Measurements from ENCODE around the gene VRK2. TPM values are rescaled to one million over a fixed set of nuclear protein-coding genes. Genes with fewer than 3 reads are reported as not detected.

VRK2 gene
- total and polyA plus RNA-seq, 8 donors, result 4.7 to 18.1 (median 13.3) TPM

GRCh38 chr2:58133395-58133794 is 86.8 kb downstream of the VRK2 start:
- Histone ChIP-seq H3K27me3 (no peaks in the 10 kb centered on the region), H3K4me1 (peaks cover 0 to 13% (median 3%) of the 10 kb centered on the region in 3 donors), H3K27ac (no peak overlapping the region), H3K9me3 (no peaks in the 10 kb centered on the region), H3K36me3 (no peaks in the 10 kb centered on the region), H3K4me3 (no peak overlapping the region)
- FAIRE-seq, result no peak
- no peak for ATAC-seq
- no peak for DNase-seq
- intact Hi-C loops (cut with DNase I), result no loop called here
- no peak for TF ChIP-seq CTCF (IDR thresholded peaks at IDR 0.05)

GRCh38 chr2:58135861-58136260 is 89.3 kb downstream of the VRK2 start:
- intact Hi-C loops (cut with DNase I), result no loop called here
- Histone ChIP-seq H3K4me3 (no peak overlapping the region), H3K27me3 (no peaks in the 10 kb centered on the region), H3K36me3 (no peaks in the 10 kb centered on the region), H3K9me3 (no peaks in the 10 kb centered on the region), H3K27ac (no peak overlapping the region), H3K4me1 (peaks cover 0 to 11% (median 3%) of the 10 kb centered on the region in 3 donors)
- no peak for DNase-seq
- WGBS, 2 donors, result 73% methylated on average over 2 of the region's 2 CpGs
- no peak for ATAC-seq
- no peak for FAIRE-seq
- no peak for TF ChIP-seq CTCF (IDR thresholded peaks at IDR 0.05)

- no peak for TF ChIP-seq CTCF (IDR thresholded peaks at IDR 0.05)
- no peak for DNase-seq
- no peak for FAIRE-seq
- H3K4me1 ChIP-seq, result peaks cover 0 to 4% (median 0%) of the 10 kb centered on the region in 3 donors
- H3K27ac ChIP-seq, result no peak overlapping the region
- no peaks in the 10 kb centered on the region for H3K9me3 ChIP-seq
- no peak for ATAC-seq
- H3K27me3 ChIP-seq, result no peaks in the 10 kb centered on the region
- intact Hi-C loops (cut with DNase I), result no loop called here
- H3K36me3 ChIP-seq, result no peaks in the 10 kb centered on the region
- no peak overlapping the region for H3K4me3 ChIP-seq
These were observed 90.6 kb downstream of the VRK2 start for GRCh38 chr2:58137221-58137620.

- TF ChIP-seq CTCF (IDR thresholded peaks at IDR 0.05), result no peak
- intact Hi-C loops (cut with DNase I), result no loop called here
- Histone ChIP-seq H3K27me3 (no peaks in the 10 kb centered on the region), H3K4me1 (no peaks in the 10 kb centered on the region), H3K9me3 (no peaks in the 10 kb centered on the region), H3K36me3 (no peaks in the 10 kb centered on the region), H3K27ac (no peak overlapping the region), H3K4me3 (no peak overlapping the region)
- ATAC-seq, result no peak
- 95 to 100% methylated on average over 1 of the region's 1 CpG for WGBS, 2 donors
- FAIRE-seq, result no peak
- peak in 1 of 6 donors; percentile 16 for DNase-seq
These were observed 91.2 kb downstream of the VRK2 start for GRCh38 chr2:58137856-58138255.

GRCh38 chr2:58138396-58139030 is 91.9 kb downstream of the VRK2 start:
- no peak overlapping the region for H3K4me3 ChIP-seq
- H3K9me3 ChIP-seq, result no peaks in the 10 kb centered on the region
- TF ChIP-seq CTCF (IDR thresholded peaks at IDR 0.05), result no peak
- H3K4me1 ChIP-seq, result no peaks in the 10 kb centered on the region
- H3K27me3 ChIP-seq, result no peaks in the 10 kb centered on the region
- H3K27ac ChIP-seq, result no peak overlapping the region
- no peaks in the 10 kb centered on the region for H3K36me3 ChIP-seq
- ATAC-seq (no peak), FAIRE-seq (no peak), DNase-seq (no peak)
- intact Hi-C loops (cut with DNase I), result no loop called here
- 82 to 88% methylated on average over 3 of the region's 3 CpGs for WGBS, 2 donors

Measured in pancreas (tissue), 10 donors.